ENCODE data around the gene SIN3B. TPM values are rescaled to one million over a fixed set of nuclear protein-coding genes. Genes with fewer than 3 reads are reported as not detected.

SIN3B gene
- total and polyA plus RNA-seq, 2 of the 13 experiments (the other 11 are each of a cell fraction or from before 2014, with no cell fraction given), result 12.9 to 25.7 TPM

DNA sequence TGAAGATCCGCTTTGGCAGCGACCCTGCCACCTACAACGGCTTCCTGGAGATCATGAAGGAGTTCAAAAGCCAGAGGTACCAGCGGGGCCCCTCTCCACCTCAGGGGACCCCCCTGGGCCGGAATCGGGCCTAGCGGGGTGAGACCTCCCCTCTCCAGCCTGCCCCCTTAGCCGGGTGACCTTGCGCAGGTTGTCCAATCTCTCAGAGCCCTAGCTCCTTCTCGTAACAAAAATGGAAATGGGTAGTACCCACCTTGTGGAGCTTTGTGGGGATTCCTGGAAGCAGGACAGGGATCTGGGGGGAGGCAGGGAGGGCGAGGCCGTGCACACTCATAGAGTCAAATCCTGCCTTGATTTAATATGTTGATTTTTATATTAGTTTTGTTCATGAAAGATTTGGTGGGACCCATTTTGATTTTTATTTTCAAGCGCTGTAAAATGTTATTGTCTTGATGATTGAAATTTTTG, 658 bp downstream of the SIN3B start:
- Histone ChIP-seq H3K9me3 (ENCODE audit: low read length) (no peaks in the 10 kb centered on the region), H3K4me3 (replicated peaks in 1 of 3; ENCODE audit: insufficient read depth in 1 of 3, low read depth in 2 of 3, low read length in 3 of 3) (peak overlapping the region; percentile 94 to 98 (median 96)), H3K27ac (ENCODE audit: extremely low read length, insufficient read depth, low read length) (peak overlapping the region; percentile 33), H3K79me2 (ENCODE audit: insufficient read depth, low read length) (peaks cover 11% of the 10 kb centered on the region), H3K4me2 (ENCODE audit: low read depth, low read length) (peak overlapping the region; percentile 89), H3K27me3 (ENCODE audit: control insufficient read depth in 1 of 2, insufficient read depth in 2 of 2, low read length in 2 of 2) (no peaks in the 10 kb centered on the region; a peak in 2 of 5 replicates), H3K36me3 (replicated peaks in 1 of 2; ENCODE audit: control insufficient read depth in 1 of 2, insufficient read depth in 2 of 2, low read length in 2 of 2) (peaks cover 18 to 25% of the 10 kb centered on the region in 2 experiments), H4K20me1 (ENCODE audit: insufficient read depth, low read length) (no peaks in the 10 kb centered on the region), H2AFZ (ENCODE audit: low read length) (no peak overlapping the region), H3K4me1 (ENCODE audit: insufficient read depth, low read length) (peaks cover 22% of the 10 kb centered on the region), H3K9ac (ENCODE audit: insufficient read depth, low read depth, low read length) (peak overlapping the region; percentile 86)
- TF ChIP-seq FOXK1 (CRISPR knock-in tag; IDR thresholded peaks at IDR 0.05; ENCODE audit: borderline replicate concordance, low read depth), result no peak
- peak; percentile 45; the same call in 1 of the 2 replicates for TF ChIP-seq ZNF816 (CRISPR knock-in tag; IDR thresholded peaks at IDR 0.05; ENCODE audit: borderline replicate concordance)
- no peak for TF ChIP-seq HOXA5 (CRISPR knock-in tag; IDR thresholded peaks at IDR 0.05)
- TF ChIP-seq RXRA (CRISPR knock-in tag; IDR thresholded peaks at IDR 0.05), result no peak
- TF ChIP-seq, protein P1, sequence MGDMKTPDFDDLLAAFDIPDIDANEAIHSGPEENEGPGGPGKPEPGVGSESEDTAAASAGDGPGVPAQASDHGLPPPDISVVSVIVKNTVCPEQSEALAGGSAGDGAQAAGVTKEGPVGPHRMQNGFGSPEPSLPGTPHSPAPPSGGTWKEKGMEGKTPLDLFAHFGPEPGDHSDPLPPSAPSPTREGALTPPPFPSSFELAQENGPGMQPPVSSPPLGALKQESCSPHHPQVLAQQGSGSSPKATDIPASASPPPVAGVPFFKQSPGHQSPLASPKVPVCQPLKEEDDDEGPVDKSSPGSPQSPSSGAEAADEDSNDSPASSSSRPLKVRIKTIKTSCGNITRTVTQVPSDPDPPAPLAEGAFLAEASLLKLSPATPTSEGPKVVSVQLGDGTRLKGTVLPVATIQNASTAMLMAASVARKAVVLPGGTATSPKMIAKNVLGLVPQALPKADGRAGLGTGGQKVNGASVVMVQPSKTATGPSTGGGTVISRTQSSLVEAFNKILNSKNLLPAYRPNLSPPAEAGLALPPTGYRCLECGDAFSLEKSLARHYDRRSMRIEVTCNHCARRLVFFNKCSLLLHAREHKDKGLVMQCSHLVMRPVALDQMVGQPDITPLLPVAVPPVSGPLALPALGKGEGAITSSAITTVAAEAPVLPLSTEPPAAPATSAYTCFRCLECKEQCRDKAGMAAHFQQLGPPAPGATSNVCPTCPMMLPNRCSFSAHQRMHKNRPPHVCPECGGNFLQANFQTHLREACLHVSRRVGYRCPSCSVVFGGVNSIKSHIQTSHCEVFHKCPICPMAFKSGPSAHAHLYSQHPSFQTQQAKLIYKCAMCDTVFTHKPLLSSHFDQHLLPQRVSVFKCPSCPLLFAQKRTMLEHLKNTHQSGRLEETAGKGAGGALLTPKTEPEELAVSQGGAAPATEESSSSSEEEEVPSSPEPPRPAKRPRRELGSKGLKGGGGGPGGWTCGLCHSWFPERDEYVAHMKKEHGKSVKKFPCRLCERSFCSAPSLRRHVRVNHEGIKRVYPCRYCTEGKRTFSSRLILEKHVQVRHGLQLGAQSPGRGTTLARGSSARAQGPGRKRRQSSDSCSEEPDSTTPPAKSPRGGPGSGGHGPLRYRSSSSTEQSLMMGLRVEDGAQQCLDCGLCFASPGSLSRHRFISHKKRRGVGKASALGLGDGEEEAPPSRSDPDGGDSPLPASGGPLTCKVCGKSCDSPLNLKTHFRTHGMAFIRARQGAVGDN (CRISPR knock-in tag; IDR thresholded peaks at IDR 0.05), result peak; percentile 7; the same call in 1 of the 2 replicates
- TF ChIP-seq ZFP82 (CRISPR knock-in tag; IDR thresholded peaks at IDR 0.05; ENCODE audit: borderline replicate concordance), result no peak
- TF ChIP-seq RBFOX2 (IDR thresholded peaks at IDR 0.05; ENCODE audit: low read depth, low read length), result no peak
- 0 out of 2 replicates have a peak, but pooled peaks have one; percentile 16 for TF ChIP-seq KDM2A (CRISPR knock-in tag; IDR thresholded peaks at IDR 0.05; ENCODE audit: borderline replicate concordance, low read depth)
- no peak for TF ChIP-seq TAF15 (IDR thresholded peaks at IDR 0.05; ENCODE audit: low read depth, low read length, poor library complexity, severe bottlenecking)
- TF ChIP-seq HNRNPH1 (optimal IDR thresholded peaks at IDR 0.05; ENCODE audit: low read depth, low read length), result no peak
- no peak for TF ChIP-seq AKAP8 (CRISPR knock-in tag; IDR thresholded peaks at IDR 0.05)
- TF ChIP-seq ZFX (CRISPR knock-in tag; IDR thresholded peaks at IDR 0.05; ENCODE audit: low read depth), result peak; percentile 34; the same call in 1 of the 2 replicates
- TF ChIP-seq MED8 (CRISPR knock-in tag; IDR thresholded peaks at IDR 0.05; ENCODE audit: insufficient replicate concordance), result no peak
- TF ChIP-seq ZNF670 (CRISPR knock-in tag; IDR thresholded peaks at IDR 0.05; ENCODE audit: borderline replicate concordance), result 0 out of 2 replicates have a peak, but pooled peaks have one; percentile 49
- TF ChIP-seq, protein P2, sequence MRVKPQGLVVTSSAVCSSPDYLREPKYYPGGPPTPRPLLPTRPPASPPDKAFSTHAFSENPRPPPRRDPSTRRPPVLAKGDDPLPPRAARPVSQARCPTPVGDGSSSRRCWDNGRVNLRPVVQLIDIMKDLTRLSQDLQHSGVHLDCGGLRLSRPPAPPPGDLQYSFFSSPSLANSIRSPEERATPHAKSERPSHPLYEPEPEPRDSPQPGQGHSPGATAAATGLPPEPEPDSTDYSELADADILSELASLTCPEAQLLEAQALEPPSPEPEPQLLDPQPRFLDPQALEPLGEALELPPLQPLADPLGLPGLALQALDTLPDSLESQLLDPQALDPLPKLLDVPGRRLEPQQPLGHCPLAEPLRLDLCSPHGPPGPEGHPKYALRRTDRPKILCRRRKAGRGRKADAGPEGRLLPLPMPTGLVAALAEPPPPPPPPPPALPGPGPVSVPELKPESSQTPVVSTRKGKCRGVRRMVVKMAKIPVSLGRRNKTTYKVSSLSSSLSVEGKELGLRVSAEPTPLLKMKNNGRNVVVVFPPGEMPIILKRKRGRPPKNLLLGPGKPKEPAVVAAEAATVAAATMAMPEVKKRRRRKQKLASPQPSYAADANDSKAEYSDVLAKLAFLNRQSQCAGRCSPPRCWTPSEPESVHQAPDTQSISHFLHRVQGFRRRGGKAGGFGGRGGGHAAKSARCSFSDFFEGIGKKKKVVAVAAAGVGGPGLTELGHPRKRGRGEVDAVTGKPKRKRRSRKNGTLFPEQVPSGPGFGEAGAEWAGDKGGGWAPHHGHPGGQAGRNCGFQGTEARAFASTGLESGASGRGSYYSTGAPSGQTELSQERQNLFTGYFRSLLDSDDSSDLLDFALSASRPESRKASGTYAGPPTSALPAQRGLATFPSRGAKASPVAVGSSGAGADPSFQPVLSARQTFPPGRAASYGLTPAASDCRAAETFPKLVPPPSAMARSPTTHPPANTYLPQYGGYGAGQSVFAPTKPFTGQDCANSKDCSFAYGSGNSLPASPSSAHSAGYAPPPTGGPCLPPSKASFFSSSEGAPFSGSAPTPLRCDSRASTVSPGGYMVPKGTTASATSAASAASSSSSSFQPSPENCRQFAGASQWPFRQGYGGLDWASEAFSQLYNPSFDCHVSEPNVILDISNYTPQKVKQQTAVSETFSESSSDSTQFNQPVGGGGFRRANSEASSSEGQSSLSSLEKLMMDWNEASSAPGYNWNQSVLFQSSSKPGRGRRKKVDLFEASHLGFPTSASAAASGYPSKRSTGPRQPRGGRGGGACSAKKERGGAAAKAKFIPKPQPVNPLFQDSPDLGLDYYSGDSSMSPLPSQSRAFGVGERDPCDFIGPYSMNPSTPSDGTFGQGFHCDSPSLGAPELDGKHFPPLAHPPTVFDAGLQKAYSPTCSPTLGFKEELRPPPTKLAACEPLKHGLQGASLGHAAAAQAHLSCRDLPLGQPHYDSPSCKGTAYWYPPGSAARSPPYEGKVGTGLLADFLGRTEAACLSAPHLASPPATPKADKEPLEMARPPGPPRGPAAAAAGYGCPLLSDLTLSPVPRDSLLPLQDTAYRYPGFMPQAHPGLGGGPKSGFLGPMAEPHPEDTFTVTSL (CRISPR knock-in tag; IDR thresholded peaks at IDR 0.05; ENCODE audit: borderline replicate concordance), result 0 out of 2 replicates have a peak, but pooled peaks have one; percentile 31
- DNase-seq (ENCODE audit: low spot score) (no peak), FAIRE-seq (no peak), ATAC-seq (peak; percentile 21; the same call in 1 of the 3 replicates)
- CTCF ChIA-PET (ENCODE audit: low intra/inter-chr PET ratio, low total read pairs), result no interaction called here
- BruUV-seq (replicated peaks), result no TSS peak
- POLR2A ChIA-PET, result no interaction called here
- in situ Hi-C loops (cut with HindIII; ENCODE audit: extremely low pct_ligation_motif_present, low pct_unique_long_range_greater_than_20kb), result no loop called here
- WGBS (ENCODE audit: low lambda C conversion rate), result 20% methylated on average over 6 of the region's 13 CpGs
- intact Hi-C loops (cut with micrococcal nuclease; ENCODE audit: unreplicated experiment), result no loop called here
